Activated B cell treated with CpG ODN at 0.5 μM for 24 hours (primary cell): Measurements from ENCODE around the gene CRIP2. TPM values are rescaled to one million over a fixed set of nuclear protein-coding genes. Genes with fewer than 3 reads are reported as not detected.

Experiments
- ATAC-seq: fragments of 200-7000 bp; cut with Tn5 transposase; one replicate; pipeline ENCODE4 v1.10.0; 2021; ENCODE audit warnings: low read depth, mild to moderate bottlenecking, moderate library complexity
- CTCF ChIA-PET: fragments of 350-600 bp; sonication (Branson Sonifier 250); formaldehyde crosslinking; loops from one replicate; lab custom pipeline; 2021; ENCODE audit warnings: antibody characterized with exemption; lab: Charles Lee
- POLR2A ChIA-PET: fragments of 350-600 bp; sonication (Branson Sonifier 250); formaldehyde crosslinking; loops from one replicate; lab custom pipeline; 2021; ENCODE audit warnings: antibody characterized with exemption; lab: Charles Lee
- DNase-seq: peaks from one replicate; pipeline ENCODE4 v3.0.0; 2022
- H3K27ac Mint-ChIP-seq: one replicate; pipeline ENCODE4 v1.8.0; 2020; ENCODE audit warnings: mixed read lengths
- H3K27me3 Mint-ChIP-seq: one replicate; pipeline ENCODE4 v1.8.0; 2021; ENCODE audit warnings: mixed read lengths
- H3K36me3 Mint-ChIP-seq: one replicate; pipeline ENCODE4 v1.8.0; 2021; ENCODE audit warnings: low read depth, mixed read lengths
- H3K4me1 Mint-ChIP-seq: one replicate; pipeline ENCODE4 v1.8.0; 2021; ENCODE audit warnings: mixed read lengths
- H3K4me3 Mint-ChIP-seq: one replicate; pipeline ENCODE4 v1.8.0; 2020; ENCODE audit warnings: mild to moderate bottlenecking, mixed read lengths
- H3K9me3 Mint-ChIP-seq: one replicate; pipeline ENCODE4 v1.8.0; 2020; ENCODE audit warnings: mixed read lengths
- intact Hi-C: fragments of 100-400 bp; cut with micrococcal nuclease; formaldehyde crosslinking; loops from one replicate; pipeline ENCODE4 v1.15.1; 2024
- total RNA-seq: library from RNA; stranded (reverse); gene quantifications from 2 replicates; pipeline ENCODE4 v1.2.3, GENCODE V29; 2022
- TF ChIP-seq, protein P1 (sequence below): fragments of 200-600 bp; IDR thresholded peaks from one replicate; pipeline ENCODE4 v1.8.0; 2022; ENCODE audit warnings: antibody characterized with exemption, mild to moderate bottlenecking

The CRIP2 gene
- total RNA-seq, 1 donor from 2014 or later, result 3.0 TPM

GRCh38 chr14:105460616-105461015, 14.0 kb upstream of the CRIP2 start:
- H3K27ac Mint-ChIP-seq, result no peak overlapping the region
- H3K4me3 Mint-ChIP-seq, result no peak overlapping the region
- ChIA-PET CTCF (no interaction called here), POLR2A (no interaction called here)
- H3K4me1 Mint-ChIP-seq, result no peaks in the 10 kb centered on the region
- TF ChIP-seq, protein P1, sequence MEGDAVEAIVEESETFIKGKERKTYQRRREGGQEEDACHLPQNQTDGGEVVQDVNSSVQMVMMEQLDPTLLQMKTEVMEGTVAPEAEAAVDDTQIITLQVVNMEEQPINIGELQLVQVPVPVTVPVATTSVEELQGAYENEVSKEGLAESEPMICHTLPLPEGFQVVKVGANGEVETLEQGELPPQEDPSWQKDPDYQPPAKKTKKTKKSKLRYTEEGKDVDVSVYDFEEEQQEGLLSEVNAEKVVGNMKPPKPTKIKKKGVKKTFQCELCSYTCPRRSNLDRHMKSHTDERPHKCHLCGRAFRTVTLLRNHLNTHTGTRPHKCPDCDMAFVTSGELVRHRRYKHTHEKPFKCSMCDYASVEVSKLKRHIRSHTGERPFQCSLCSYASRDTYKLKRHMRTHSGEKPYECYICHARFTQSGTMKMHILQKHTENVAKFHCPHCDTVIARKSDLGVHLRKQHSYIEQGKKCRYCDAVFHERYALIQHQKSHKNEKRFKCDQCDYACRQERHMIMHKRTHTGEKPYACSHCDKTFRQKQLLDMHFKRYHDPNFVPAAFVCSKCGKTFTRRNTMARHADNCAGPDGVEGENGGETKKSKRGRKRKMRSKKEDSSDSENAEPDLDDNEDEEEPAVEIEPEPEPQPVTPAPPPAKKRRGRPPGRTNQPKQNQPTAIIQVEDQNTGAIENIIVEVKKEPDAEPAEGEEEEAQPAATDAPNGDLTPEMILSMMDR, result no peak
- no peaks in the 10 kb centered on the region for H3K9me3 Mint-ChIP-seq
- H3K27me3 Mint-ChIP-seq, result no peaks in the 10 kb centered on the region
- ATAC-seq (no peak), DNase-seq (no peak)
- peaks cover 33% of the 10 kb centered on the region for H3K36me3 Mint-ChIP-seq
- intact Hi-C loops, result no loop called here

DNA sequence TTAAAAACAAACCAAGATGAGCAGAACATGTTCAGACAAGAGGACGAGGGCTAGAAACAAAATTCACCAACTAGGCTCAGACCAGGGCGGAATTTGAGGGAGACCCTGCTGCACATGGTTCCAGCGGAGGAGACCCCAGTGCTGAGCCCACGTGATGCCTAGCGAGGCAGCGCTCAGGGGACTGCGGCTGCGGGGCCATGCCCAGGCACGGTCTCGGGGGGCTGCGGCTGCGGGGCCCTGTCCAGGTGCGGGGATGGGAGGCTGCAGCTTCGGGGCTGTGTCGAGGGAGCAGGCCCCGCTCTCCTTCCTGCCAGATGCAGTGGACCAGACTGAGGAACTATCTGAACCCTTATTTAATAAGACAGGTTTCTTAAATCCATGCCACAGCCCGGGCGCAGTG, 12.7 kb upstream of the CRIP2 start:
- ChIA-PET CTCF (no interaction called here), POLR2A (no interaction called here)
- no peak overlapping the region for H3K27ac Mint-ChIP-seq
- H3K9me3 Mint-ChIP-seq, result no peaks in the 10 kb centered on the region
- peaks cover 28% of the 10 kb centered on the region for H3K36me3 Mint-ChIP-seq
- H3K4me1 Mint-ChIP-seq, result no peaks in the 10 kb centered on the region
- DNase-seq, result no peak
- no peak overlapping the region for H3K4me3 Mint-ChIP-seq
- H3K27me3 Mint-ChIP-seq, result no peaks in the 10 kb centered on the region
- intact Hi-C loops, result no loop called here
- TF ChIP-seq, protein P1, result no peak
- ATAC-seq, result no peak

GRCh38 chr14:105464501-105464900, 10.1 kb upstream of the CRIP2 start:
- H3K4me3 Mint-ChIP-seq, result no peak overlapping the region
- no peak for DNase-seq
- H3K36me3 Mint-ChIP-seq, result peaks cover 34% of the 10 kb centered on the region
- POLR2A ChIA-PET, result no interaction called here
- intact Hi-C loops, result no loop called here
- no peak for ATAC-seq
- no peaks in the 10 kb centered on the region for H3K27me3 Mint-ChIP-seq
- no peaks in the 10 kb centered on the region for H3K9me3 Mint-ChIP-seq
- TF ChIP-seq, protein P1, result no peak
- H3K4me1 Mint-ChIP-seq, result no peaks in the 10 kb centered on the region
- CTCF ChIA-PET, result no interaction called here
- no peak overlapping the region for H3K27ac Mint-ChIP-seq

- CTCF ChIA-PET, result no interaction called here
Observed at GRCh38 chr14:105465209-105466031, 9.2 kb upstream of the CRIP2 start.

GRCh38 chr14:105466531-105467248, 7.9 kb upstream of the CRIP2 start:
- intact Hi-C loops, result no loop called here
- no peaks in the 10 kb centered on the region for H3K27me3 Mint-ChIP-seq
- ChIA-PET CTCF (no interaction called here), POLR2A (no interaction called here)
- DNase-seq, result no peak
- no peak overlapping the region for H3K27ac Mint-ChIP-seq
- H3K36me3 Mint-ChIP-seq, result peaks cover 29% of the 10 kb centered on the region
- no peaks in the 10 kb centered on the region for H3K4me1 Mint-ChIP-seq
- no peak overlapping the region for H3K4me3 Mint-ChIP-seq
- no peak for ATAC-seq
- TF ChIP-seq, protein P1, result no peak
- H3K9me3 Mint-ChIP-seq, result no peaks in the 10 kb centered on the region

More at GRCh38 chr14:105465209-105466031, 9.2 kb upstream of the CRIP2 start:
- intact Hi-C loops, result no loop called here
- no peak for ATAC-seq
- TF ChIP-seq, protein P1, result no peak
- H3K4me1 Mint-ChIP-seq, result no peaks in the 10 kb centered on the region
- H3K9me3 Mint-ChIP-seq, result no peaks in the 10 kb centered on the region
- no peak overlapping the region for H3K4me3 Mint-ChIP-seq
- no peak for DNase-seq
- no peak overlapping the region for H3K27ac Mint-ChIP-seq
- peaks cover 38% of the 10 kb centered on the region for H3K36me3 Mint-ChIP-seq
- POLR2A ChIA-PET, result no interaction called here
- no peaks in the 10 kb centered on the region for H3K27me3 Mint-ChIP-seq
